HepG2 (cell line): Measurements from ENCODE around the gene NFE2. TPM values are rescaled to one million over a fixed set of nuclear protein-coding genes. Genes with fewer than 3 reads are reported as not detected.
A peak's percentile ranks its signal among the peaks of the same experiment; 100 is the strongest.

Experiments
- AKAP8 ChIP-seq: sonication (generic); formaldehyde crosslinking; IDR thresholded peaks from 2 replicates; pipeline ENCODE4 v1.5.1; 2020; ENCODE audit warnings: mild to moderate bottlenecking, missing genetic modification reagents
- CREM ChIP-seq, 2 experiments: sonication (generic) in 1 of 2; formaldehyde crosslinking in 1 of 2; IDR thresholded peaks; 2 replicates each; pipeline versions ENCODE4 v1.4.0 to v1.6.1; 2016 to 2020; ENCODE audit warnings: antibody characterized with exemption in 1 of 2, mild to moderate bottlenecking in 1 of 2, missing genetic modification reagents in 1 of 2
- ETV5 ChIP-seq: IDR thresholded peaks from 2 replicates; pipeline ENCODE4 v1.6.1; 2018; ENCODE audit warnings: missing biosample characterization, missing genetic modification reagents, inconsistent platforms, borderline replicate concordance
- MEIS2 ChIP-seq: sonication (generic); formaldehyde crosslinking; IDR thresholded peaks from 2 replicates; pipeline ENCODE4 v1.9.0; 2021; ENCODE audit warnings: mild to moderate bottlenecking, missing genetic modification reagents
- MIER3 ChIP-seq: IDR thresholded peaks from 2 replicates; pipeline ENCODE4 v1.6.1; 2016; ENCODE audit warnings: missing compliant biosample characterization, borderline replicate concordance
- SALL1 ChIP-seq: sonication (generic); formaldehyde crosslinking; IDR thresholded peaks from 2 replicates; pipeline ENCODE4 v1.8.0; 2022; ENCODE audit warnings: mild to moderate bottlenecking, missing genetic modification reagents
- SAP130 ChIP-seq: IDR thresholded peaks from 2 replicates; pipeline ENCODE4 v1.6.1; 2016; ENCODE audit warnings: low read depth
- STAT5B ChIP-seq: sonication (generic); formaldehyde crosslinking; IDR thresholded peaks from 2 replicates; pipeline ENCODE4 v1.4.0; 2020; ENCODE audit warnings: missing genetic modification reagents
- TGIF2 ChIP-seq: IDR thresholded peaks from 2 replicates; pipeline ENCODE4 v1.6.1; 2016; ENCODE audit warnings: control low read depth, missing compliant biosample characterization
- ZEB1 ChIP-seq: IDR thresholded peaks from 2 replicates; pipeline ENCODE4 v1.6.1; 2012; ENCODE audit warnings: mild to moderate bottlenecking, low read depth, inconsistent platforms; ENCODE audit not compliant: insufficient replicate concordance
- ZMYM3 ChIP-seq: sonication (generic); formaldehyde crosslinking; IDR thresholded peaks from 2 replicates; pipeline ENCODE4 v1.5.1; 2020; ENCODE audit warnings: mild to moderate bottlenecking, missing genetic modification reagents
- ZSCAN30 ChIP-seq: sonication (generic); formaldehyde crosslinking; IDR thresholded peaks from 2 replicates; pipeline ENCODE4 v1.5.0; 2020; ENCODE audit warnings: mild to moderate bottlenecking, missing genetic modification reagents
- polyA plus RNA-seq, 8 experiments: library from polyadenylated mRNA; depleted of rRNA in 3 of 8; stranded (reverse) in 7 of 8; unstranded in 1 of 8; fragments of >200 nt; fragmentation: Illumina TruSeq in 4 of 8; extraction: Trizol in 4 of 8; gene quantifications; 2 replicates each; pipeline versions ENCODE4 v1.2.1 to v1.2.3, GENCODE V29; 2011 to 2016; ENCODE audit warnings: low read depth in 4 of 8, missing spikeins in 1 of 8, mixed read lengths in 1 of 8; ENCODE audit not compliant: insufficient read depth in 1 of 8
- total RNA-seq, 5 experiments: library from RNA; depleted of rRNA; stranded (reverse); fragments of >200 nt; fragmentation: Illumina TruSeq; extraction: Trizol; gene quantifications; 2 replicates each; pipeline ENCODE4 v1.2.3, GENCODE V29; 2016; ENCODE audit warnings: low read depth in 1 of 5
- TF ChIP-seq, protein P1 (sequence below): IDR thresholded peaks from 2 replicates; pipeline ENCODE4 v1.6.1; 2012; ENCODE audit warnings: low read length, improper control_type of control experiment
- TF ChIP-seq, protein P2 (sequence below): fragments of 450-650 bp; IDR thresholded peaks from 2 replicates; pipeline ENCODE4 v1.6.1; 2017; ENCODE audit warnings: mild to moderate bottlenecking
- TF ChIP-seq, protein P3 (sequence below): sonication (generic); formaldehyde crosslinking; conservative IDR thresholded peaks from 2 replicates; pipeline ENCODE4 v1.4.0; 2020; ENCODE audit warnings: mild to moderate bottlenecking, missing genetic modification reagents, moderate library complexity
- TF ChIP-seq, protein P4 (sequence below): sonication (generic); formaldehyde crosslinking; IDR thresholded peaks from 2 replicates; pipeline ENCODE4 v1.8.0; 2022; ENCODE audit warnings: missing genetic modification reagents, mild to moderate bottlenecking, borderline replicate concordance
- TF ChIP-seq, protein P5 (sequence below): sonication (generic); formaldehyde crosslinking; IDR thresholded peaks from 2 replicates; pipeline ENCODE4 v1.4.0; 2020; ENCODE audit warnings: mild to moderate bottlenecking, missing genetic modification reagents

The NFE2 gene
- total and polyA plus RNA-seq, 2 of the 13 experiments (the other 11 are each of a cell fraction or from before 2014, with no cell fraction given) = 4.5 to 7.8 TPM

DNA sequence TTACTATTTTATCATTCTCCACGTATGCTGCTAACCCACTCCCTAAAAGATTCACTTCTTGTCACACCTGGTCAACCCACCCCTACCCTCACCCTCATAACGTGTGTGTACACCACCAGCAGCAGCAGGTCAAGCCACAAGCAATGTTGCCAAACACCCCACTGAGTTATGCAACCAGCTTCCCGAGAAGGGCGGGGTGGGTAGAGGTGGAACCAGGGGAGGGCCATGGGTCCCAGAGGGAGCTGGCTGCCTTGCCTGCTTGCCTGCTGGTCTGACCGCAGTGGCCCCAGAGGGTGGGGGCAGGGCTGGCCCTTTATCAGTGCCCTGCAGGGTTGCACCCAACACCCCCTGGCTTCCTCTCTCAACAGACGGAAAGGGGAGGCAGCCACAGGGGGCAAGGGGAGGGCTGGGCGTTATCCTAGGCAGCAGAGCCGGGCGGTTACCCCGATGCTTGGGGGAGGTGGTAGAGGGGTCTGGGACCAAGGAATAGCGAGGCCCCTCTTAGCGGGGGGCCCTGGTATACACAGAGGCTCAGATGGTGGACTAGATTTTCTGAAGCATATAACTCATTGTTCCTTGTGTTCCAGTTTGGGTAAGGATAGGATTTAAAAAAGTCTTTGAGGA, 3.5 kb upstream of the NFE2 start (continued):
- TF ChIP-seq MIER3 (CRISPR knock-in tag) (peak; percentile 85; the same call in 1 of the 2 replicates), ZSCAN30 (CRISPR knock-in tag) (no peak), TGIF2 (CRISPR knock-in tag) (0 out of 2 replicates have a peak, but pooled peaks have one; percentile 15), SALL1 (CRISPR knock-in tag) (peak; percentile 52), MEIS2 (CRISPR knock-in tag) (no peak), CREM (IDR thresholded peaks at IDR 0.05) (peak; percentile 41; the same call in 1 of the 2 replicates), CREM (CRISPR knock-in tag; IDR thresholded peaks at IDR 0.05) (no peak), AKAP8 (CRISPR knock-in tag) (0 out of 2 replicates have a peak, but pooled peaks have one; percentile 23), SAP130 (peak; percentile 78), ZEB1 (peak; percentile 57), ZMYM3 (CRISPR knock-in tag) (peak; percentile 65), STAT5B (0 out of 2 replicates have a peak, but pooled peaks have one; percentile 13), ETV5 (CRISPR knock-in tag) (peak; percentile 48; the same call in 1 of the 2 replicates)
- TF ChIP-seq, protein P1, sequence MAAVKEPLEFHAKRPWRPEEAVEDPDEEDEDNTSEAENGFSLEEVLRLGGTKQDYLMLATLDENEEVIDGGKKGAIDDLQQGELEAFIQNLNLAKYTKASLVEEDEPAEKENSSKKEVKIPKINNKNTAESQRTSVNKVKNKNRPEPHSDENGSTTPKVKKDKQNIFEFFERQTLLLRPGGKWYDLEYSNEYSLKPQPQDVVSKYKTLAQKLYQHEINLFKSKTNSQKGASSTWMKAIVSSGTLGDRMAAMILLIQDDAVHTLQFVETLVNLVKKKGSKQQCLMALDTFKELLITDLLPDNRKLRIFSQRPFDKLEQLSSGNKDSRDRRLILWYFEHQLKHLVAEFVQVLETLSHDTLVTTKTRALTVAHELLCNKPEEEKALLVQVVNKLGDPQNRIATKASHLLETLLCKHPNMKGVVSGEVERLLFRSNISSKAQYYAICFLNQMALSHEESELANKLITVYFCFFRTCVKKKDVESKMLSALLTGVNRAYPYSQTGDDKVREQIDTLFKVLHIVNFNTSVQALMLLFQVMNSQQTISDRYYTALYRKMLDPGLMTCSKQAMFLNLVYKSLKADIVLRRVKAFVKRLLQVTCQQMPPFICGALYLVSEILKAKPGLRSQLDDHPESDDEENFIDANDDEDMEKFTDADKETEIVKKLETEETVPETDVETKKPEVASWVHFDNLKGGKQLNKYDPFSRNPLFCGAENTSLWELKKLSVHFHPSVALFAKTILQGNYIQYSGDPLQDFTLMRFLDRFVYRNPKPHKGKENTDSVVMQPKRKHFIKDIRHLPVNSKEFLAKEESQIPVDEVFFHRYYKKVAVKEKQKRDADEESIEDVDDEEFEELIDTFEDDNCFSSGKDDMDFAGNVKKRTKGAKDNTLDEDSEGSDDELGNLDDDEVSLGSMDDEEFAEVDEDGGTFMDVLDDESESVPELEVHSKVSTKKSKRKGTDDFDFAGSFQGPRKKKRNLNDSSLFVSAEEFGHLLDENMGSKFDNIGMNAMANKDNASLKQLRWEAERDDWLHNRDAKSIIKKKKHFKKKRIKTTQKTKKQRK = no peak
- TF ChIP-seq, protein P2, sequence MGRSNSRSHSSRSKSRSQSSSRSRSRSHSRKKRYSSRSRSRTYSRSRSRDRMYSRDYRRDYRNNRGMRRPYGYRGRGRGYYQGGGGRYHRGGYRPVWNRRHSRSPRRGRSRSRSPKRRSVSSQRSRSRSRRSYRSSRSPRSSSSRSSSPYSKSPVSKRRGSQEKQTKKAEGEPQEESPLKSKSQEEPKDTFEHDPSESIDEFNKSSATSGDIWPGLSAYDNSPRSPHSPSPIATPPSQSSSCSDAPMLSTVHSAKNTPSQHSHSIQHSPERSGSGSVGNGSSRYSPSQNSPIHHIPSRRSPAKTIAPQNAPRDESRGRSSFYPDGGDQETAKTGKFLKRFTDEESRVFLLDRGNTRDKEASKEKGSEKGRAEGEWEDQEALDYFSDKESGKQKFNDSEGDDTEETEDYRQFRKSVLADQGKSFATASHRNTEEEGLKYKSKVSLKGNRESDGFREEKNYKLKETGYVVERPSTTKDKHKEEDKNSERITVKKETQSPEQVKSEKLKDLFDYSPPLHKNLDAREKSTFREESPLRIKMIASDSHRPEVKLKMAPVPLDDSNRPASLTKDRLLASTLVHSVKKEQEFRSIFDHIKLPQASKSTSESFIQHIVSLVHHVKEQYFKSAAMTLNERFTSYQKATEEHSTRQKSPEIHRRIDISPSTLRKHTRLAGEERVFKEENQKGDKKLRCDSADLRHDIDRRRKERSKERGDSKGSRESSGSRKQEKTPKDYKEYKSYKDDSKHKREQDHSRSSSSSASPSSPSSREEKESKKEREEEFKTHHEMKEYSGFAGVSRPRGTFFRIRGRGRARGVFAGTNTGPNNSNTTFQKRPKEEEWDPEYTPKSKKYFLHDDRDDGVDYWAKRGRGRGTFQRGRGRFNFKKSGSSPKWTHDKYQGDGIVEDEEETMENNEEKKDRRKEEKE = no peak
- TF ChIP-seq, protein P3, sequence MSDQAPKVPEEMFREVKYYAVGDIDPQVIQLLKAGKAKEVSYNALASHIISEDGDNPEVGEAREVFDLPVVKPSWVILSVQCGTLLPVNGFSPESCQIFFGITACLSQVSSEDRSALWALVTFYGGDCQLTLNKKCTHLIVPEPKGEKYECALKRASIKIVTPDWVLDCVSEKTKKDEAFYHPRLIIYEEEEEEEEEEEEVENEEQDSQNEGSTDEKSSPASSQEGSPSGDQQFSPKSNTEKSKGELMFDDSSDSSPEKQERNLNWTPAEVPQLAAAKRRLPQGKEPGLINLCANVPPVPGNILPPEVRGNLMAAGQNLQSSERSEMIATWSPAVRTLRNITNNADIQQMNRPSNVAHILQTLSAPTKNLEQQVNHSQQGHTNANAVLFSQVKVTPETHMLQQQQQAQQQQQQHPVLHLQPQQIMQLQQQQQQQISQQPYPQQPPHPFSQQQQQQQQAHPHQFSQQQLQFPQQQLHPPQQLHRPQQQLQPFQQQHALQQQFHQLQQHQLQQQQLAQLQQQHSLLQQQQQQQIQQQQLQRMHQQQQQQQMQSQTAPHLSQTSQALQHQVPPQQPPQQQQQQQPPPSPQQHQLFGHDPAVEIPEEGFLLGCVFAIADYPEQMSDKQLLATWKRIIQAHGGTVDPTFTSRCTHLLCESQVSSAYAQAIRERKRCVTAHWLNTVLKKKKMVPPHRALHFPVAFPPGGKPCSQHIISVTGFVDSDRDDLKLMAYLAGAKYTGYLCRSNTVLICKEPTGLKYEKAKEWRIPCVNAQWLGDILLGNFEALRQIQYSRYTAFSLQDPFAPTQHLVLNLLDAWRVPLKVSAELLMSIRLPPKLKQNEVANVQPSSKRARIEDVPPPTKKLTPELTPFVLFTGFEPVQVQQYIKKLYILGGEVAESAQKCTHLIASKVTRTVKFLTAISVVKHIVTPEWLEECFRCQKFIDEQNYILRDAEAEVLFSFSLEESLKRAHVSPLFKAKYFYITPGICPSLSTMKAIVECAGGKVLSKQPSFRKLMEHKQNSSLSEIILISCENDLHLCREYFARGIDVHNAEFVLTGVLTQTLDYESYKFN (CRISPR knock-in tag) = peak; percentile 61
- TF ChIP-seq, protein P4, sequence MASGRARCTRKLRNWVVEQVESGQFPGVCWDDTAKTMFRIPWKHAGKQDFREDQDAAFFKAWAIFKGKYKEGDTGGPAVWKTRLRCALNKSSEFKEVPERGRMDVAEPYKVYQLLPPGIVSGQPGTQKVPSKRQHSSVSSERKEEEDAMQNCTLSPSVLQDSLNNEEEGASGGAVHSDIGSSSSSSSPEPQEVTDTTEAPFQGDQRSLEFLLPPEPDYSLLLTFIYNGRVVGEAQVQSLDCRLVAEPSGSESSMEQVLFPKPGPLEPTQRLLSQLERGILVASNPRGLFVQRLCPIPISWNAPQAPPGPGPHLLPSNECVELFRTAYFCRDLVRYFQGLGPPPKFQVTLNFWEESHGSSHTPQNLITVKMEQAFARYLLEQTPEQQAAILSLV (CRISPR knock-in tag) = no peak
- TF ChIP-seq, protein P5, sequence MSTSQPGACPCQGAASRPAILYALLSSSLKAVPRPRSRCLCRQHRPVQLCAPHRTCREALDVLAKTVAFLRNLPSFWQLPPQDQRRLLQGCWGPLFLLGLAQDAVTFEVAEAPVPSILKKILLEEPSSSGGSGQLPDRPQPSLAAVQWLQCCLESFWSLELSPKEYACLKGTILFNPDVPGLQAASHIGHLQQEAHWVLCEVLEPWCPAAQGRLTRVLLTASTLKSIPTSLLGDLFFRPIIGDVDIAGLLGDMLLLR (CRISPR knock-in tag) = 0 out of 2 replicates have a peak, but pooled peaks have one; percentile 36
